ENCODE measurements around the gene ZNF30.
"Not testable (repeated sequence)": the region's sequence is repeated elsewhere in the genome, so short reads cannot be mapped to it uniquely, and the experiment has no call there.

ZNF30 gene

DNA sequence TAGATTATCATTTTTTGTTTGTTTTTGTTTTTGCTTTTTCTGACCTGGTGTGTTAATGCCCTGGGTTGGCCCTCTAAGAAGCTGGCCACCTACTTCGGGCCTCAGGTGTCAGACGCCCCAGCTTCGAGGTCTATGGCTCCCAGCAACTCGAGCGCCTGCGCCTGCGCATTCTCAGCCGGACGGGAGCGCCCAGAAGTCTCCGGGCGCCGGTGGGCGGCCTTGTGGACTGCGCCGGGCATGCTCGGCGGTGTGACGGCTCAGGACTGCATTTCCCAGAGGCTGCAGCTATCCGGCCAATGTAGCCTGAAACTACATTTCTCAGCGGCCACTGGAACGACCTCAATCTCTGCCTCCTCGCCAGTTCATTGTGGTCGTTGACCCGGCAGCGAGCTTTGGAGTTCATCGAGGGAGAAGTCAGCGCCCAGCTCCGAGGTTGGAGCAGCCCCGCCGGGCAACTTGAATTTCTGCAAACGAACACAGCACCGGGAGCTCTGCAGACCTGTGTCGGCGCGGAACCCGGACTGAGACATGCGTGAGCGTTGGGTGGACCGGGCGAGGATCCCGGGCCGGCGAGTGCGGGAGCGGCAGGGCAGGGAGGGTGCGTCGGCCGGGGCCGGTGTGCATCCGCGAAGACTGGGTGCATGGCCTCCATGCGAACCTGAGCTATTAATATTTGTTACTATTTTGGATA, at the start of gene ZNF30:
TSS of gene ZNF30 (plus strand) at position 219 of the 691 bp plus-strand sequence. CDS start 3,045 bp downstream, outside the sequence.
- DNase-seq, result peak; percentile 87

DNA sequence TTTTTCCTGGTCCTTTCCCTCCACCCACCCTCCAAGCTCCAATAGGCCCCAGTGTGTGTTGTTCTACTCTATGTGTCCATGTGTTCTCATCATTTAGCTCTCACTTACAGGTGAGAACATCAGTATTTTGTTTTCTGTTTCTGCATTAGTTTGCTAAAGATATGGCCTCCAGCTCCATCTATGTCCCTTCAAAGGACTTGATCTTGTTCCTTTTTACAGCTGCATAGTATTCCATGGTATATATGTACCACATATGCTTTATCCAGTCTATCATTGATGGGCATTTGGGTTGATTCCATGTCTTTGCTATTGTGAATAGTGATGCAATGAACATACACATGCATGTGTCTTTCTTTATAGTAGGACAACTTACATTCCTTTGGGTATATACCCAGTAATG, 47.1 kb upstream of the ZNF30 start:
- DNase-seq, result no peak

- DNase-seq, result no peak
These were observed 46.7 kb upstream of the ZNF30 start for GRCh38 chr19:34880034-34880433.

GRCh38 chr19:34881982-34882381, 44.7 kb upstream of the ZNF30 start:
- DNase-seq, result no peak

GRCh38 chr19:34888091-34888490, 38.6 kb upstream of the ZNF30 start:
- no peak for DNase-seq

DNA sequence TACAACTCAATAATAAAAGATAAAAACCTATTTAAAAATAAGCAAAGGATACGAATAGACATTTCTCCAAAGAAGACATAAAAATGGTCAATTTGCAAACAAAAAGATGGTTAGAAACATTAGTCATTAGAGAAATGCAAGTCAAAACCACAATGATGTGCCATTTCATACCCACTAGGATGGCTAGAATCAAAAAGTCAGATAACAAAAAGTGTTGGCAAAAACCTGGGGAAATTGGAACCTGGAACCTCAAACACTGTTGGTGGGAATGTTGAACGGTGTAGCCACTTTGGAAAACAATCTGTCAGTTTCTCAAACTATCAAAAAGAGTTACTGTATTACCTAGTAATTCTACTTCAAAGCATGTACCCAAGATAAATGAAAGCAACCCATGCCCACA, 26.5 kb upstream of the ZNF30 start:
- DNase-seq, result no peak

DNA sequence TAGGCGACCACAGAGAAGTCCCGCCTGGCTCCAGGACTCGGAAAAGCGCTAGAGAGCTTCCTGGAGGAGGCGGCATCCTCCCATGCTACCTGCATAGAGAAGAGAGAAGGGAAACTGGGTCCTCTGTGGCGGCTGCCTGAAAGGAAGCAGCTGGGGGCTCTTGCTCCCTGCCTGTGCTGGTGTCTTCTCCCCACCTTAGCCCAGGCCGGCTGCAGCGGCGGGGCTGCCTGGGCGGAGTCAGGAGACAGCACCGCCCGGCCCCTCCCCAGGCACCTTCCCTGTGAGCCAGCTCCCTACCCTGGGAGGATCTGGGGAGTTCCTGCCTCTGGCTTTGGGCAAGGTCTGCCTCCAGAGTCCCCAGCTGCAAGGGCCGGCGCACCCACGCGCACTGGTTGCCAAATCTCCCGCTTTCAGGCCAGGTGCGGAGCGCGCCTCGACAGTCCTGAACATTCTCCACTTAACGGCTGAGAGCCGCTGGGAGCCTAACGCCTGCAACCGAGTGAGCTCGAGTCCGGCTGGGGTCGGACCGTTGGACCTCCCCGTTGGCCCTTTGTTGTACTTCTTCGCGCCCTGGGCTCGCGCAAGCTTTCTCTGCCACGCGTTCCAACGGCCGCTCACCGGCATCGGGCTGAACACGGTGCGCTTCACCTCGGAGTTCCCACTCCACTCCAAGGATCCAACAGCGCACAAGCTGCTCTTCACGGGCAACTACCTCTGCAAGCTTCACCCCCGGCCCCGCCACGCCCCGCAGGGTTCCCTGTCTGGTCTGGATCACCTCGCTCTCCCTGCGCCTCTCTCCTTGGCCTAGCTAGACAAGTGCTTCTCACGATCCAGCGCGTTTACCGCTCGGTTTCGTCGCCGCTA, 21.8 kb upstream of the ZNF30 start:
- no peak for DNase-seq

DNA sequence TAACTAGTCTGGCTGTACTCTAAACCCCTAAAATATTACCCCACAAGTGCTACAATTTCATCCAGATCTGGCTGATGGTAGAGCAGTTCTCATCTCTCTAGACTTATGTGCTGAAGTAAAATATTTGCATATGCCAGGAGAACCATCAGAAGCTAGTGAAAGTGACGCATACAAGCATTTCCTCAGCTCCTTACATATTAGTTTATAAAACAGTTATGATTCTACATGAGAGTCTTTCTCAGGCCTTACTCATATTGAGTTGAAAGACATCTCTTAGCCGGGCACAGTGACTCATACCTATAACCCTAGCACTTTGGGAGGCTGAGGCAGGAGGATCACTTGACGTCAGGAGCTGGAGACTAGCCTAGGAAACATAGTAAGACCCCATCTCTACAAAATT, 15.9 kb upstream of the ZNF30 start:
- DNase-seq, result no peak

- DNase-seq, result not testable (repeated sequence)
These were observed 9.6 kb upstream of the ZNF30 start for GRCh38 chr19:34917144-34917543.

DNA sequence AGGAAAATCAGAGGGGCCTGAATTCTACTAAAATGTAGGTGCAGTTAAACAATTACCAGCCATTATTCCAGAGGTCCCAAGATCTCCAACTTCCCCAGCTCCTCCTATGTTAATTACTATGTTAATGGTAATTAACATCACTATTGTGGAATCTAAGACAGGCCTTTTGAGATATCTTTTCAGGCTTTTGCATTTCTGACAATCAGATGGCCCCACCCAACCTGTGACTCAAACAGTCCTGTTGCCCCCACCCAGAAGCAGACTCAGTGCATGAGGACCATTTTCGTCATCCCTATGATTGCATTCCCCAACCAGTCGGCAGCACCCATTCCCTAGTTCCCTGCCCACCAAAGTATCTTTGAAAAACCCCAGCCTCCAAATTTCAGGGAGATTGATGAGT, 8.5 kb upstream of the ZNF30 start:
- DNase-seq, result no peak

DNA sequence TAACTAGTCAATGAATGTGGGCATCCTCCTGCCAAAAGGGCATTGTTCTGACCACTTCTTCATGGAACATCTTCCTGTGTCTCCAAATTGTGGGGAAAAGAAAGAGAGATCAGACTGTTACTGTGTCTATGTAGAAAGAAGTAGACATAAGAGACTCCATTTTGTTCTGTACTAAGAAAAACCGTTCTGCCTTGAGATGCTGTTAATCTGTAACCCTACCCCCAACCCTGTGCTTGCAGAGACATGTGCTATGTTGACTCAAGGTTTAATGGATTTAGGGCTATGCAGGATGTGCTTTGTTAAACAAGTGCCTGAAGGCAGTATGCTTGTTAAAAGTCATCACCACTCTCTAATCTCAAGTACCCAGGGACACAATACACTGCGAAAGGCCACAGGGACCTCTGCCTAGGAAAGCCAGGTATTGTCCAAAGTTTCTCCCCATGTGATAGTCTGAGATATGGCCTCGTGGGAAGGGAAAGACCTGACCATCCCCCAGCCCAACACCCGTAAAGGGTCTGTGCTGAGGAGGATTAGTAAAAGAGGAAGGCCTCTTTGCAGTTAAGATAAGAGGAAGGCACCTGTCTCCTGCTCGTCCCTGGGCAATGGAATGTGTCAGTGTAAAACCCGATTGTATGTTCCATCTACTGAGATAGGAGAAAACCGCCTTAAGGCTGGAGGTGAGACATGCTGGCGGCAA, 6.5 kb upstream of the ZNF30 start:
- not testable (repeated sequence) for DNase-seq

GRCh38 chr19:34925278-34925855, 1.3 kb upstream of the ZNF30 start:
- DNase-seq, result no peak

GRCh38 chr19:34926361-34926684, 380 bp upstream of the ZNF30 start:
- no peak for DNase-seq

GRCh38 chr19:34932494-34932893, 5.8 kb downstream of the ZNF30 start:
- DNase-seq, result no peak

GRCh38 chr19:34936184-34936583, 9.5 kb downstream of the ZNF30 start:
- DNase-seq, result no peak

- no peak for DNase-seq
These were observed 12.2 kb downstream of the ZNF30 start for GRCh38 chr19:34938886-34939285.

- DNase-seq, result no peak
These were observed 17.3 kb downstream of the ZNF30 start for GRCh38 chr19:34943861-34944573.

DNA sequence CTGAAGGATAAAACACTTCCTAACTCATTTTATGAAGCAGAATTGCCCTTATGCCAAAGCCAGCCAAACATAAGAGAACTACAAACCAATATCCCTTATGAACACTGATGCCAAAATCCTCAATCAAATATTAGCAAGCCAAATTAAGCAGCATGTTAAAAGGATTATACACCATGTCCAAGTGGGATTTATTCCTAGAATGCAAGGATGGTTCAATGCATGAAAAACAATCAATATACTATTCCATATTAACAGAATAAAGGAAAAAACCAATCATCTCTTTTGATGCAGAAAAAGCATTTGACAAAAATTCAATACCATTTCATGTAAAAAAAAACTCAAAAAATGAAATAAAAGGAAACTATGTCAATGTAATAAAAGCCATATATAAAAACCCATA, 26.4 kb downstream of the ZNF30 start:
- DNase-seq, result no peak

DNA sequence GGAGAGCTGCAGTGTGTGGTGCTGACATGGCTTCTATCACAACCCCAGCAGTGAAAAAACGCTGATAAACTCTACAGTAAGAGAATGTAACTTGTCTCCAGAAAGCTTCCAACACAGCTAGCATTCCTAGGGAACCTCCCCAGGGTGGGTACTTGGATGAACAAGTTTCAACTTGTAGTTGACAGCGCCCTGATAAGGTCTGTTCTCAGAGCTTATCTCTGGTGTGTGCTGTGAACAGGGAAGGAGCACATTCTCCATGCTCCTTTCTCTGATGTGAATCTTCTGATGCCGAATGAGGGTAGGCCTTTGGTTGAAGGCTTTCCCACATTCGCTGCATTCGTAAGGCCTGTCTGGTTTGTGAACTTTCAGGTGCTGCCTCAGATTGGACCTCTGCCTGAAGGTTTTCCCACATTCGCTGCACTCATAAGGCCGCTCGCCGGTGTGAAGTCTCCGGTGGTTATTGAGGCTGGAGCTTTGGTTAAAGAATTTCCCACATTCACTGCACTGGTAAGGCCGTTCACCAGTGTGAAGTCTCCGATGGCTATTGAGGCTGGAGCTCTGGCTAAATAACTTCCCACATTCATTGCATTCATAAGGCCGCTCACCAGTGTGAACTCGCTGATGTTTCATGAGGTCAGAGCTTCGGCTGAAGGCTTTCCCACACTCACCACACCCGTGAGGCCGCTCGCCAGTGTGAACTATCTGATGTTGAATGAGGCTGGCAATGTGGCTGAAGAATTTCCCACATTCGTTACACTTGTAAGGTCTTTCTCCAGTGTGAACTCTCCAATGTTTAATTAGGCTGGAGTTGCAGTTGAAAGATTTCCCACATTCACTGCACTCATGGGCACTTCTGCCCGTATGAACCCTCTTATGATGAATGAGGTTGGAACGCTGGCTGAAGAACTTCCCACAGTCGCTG, 31.4 kb downstream of the ZNF30 start:
- no peak for DNase-seq

GRCh38 chr19:34959021-34959420, 32.3 kb downstream of the ZNF30 start:
- no peak for DNase-seq

- no peak for DNase-seq
These were observed 33.6 kb downstream of the ZNF30 start for GRCh38 chr19:34960103-34960805.
